GM12874 (cell line): ENCODE results near the gene OST4.

Experiments
- CTCF ChIP-seq: IDR thresholded peaks from 2 replicates; pipeline ENCODE4 v1.5.1; 2011; ENCODE audit warnings: low read depth, mild to moderate bottlenecking, control low read depth, low read length, moderate library complexity; ENCODE audit not compliant: insufficient read depth

Gene OST4

GRCh38 chr2:27029051-27029450 lies 42.4 kb downstream of the OST4 start:
- TF ChIP-seq CTCF: no peak

- TF ChIP-seq CTCF: no peak
Observed at GRCh38 chr2:27027211-27027651, 44.2 kb downstream of the OST4 start.

- no peak for TF ChIP-seq CTCF
Observed at GRCh38 chr2:27025861-27026851, 45.3 kb downstream of the OST4 start.

GRCh38 chr2:27025281-27025800 lies 46.1 kb downstream of the OST4 start:
- no peak for TF ChIP-seq CTCF

GRCh38 chr2:27024812-27025211 lies 46.6 kb downstream of the OST4 start:
- TF ChIP-seq CTCF: no peak

GRCh38 chr2:27024188-27024587 lies 47.3 kb downstream of the OST4 start:
- TF ChIP-seq CTCF: no peak

- TF ChIP-seq CTCF: no peak
Observed at GRCh38 chr2:27023740-27024139, 47.7 kb downstream of the OST4 start.
